Activated naive CD8-positive, alpha-beta T cell treated with anti-CD3 and anti-CD28 coated beads, Interleukin-2, amount 10 ng/mL, durations not matched to agents 7 days and 5 days (primary cell): ENCODE data around the gene PIP4K2A. TPM values are rescaled to one million over a fixed set of nuclear protein-coding genes. Genes with fewer than 3 reads are reported as not detected.
A peak's percentile ranks its signal among the peaks of the same experiment; 100 is the strongest.

ENCODE experiments used
- ATAC-seq: fragments of 150-1000 bp; cut with Tn5 transposase; one replicate; pipeline ENCODE4 v1.10.0; 2021; ENCODE audit warnings: low read depth, moderate library complexity
- POLR2A ChIA-PET: fragments of 350-600 bp; sonication (Branson Sonifier 250); formaldehyde crosslinking; loops from one replicate; lab custom pipeline; 2021; ENCODE audit warnings: antibody characterized with exemption; lab: Charles Lee
- DNase-seq: peaks from one replicate; pipeline ENCODE4 v3.0.0; 2021
- H3K27ac Mint-ChIP-seq: one replicate; pipeline ENCODE4 v1.8.0; 2022; ENCODE audit warnings: mild to moderate bottlenecking, mixed read lengths
- H3K27me3 Mint-ChIP-seq: one replicate; pipeline ENCODE4 v1.8.0; 2022; ENCODE audit warnings: mild to moderate bottlenecking, moderate library complexity, mixed read lengths
- H3K36me3 Mint-ChIP-seq: one replicate; pipeline ENCODE4 v1.8.0; 2021; ENCODE audit warnings: mild to moderate bottlenecking, mixed read lengths
- H3K4me1 Mint-ChIP-seq: one replicate; pipeline ENCODE4 v1.8.0; 2021; ENCODE audit warnings: mixed read lengths
- H3K4me3 Mint-ChIP-seq: one replicate; pipeline ENCODE4 v1.8.0; 2022; ENCODE audit warnings: mild to moderate bottlenecking, moderate library complexity, mixed read lengths
- H3K9me3 Mint-ChIP-seq: one replicate; pipeline ENCODE4 v1.8.0; 2021; ENCODE audit warnings: mixed read lengths
- total RNA-seq, 2 experiments: library from RNA; stranded (reverse); gene quantifications; one replicate each; pipeline ENCODE4 v1.2.3, GENCODE V29; 2021

Gene PIP4K2A
- total RNA-seq, 2 experiments from 2014 or later, result 179 to 199 TPM

- POLR2A ChIA-PET, result interaction anchor here (0.9 to 2.1 kb wide), 4 partner anchors 10 to 113 kb away, joined by 3 to 11 read pairs (median 8); partner anchors contain the start of gene PIP4K2A
Observed at GRCh38 chr10:22601618-22602017, 112.8 kb downstream of the PIP4K2A start.

GRCh38 chr10:22599636-22600228 is 114.6 kb downstream of the PIP4K2A start:
- Mint-ChIP-seq H3K4me3 (no peak overlapping the region), H3K27ac (peak overlapping the region; percentile 88), H3K36me3 (peaks cover 42% of the 10 kb centered on the region), H3K4me1 (peaks cover 57% of the 10 kb centered on the region), H3K27me3 (no peaks in the 10 kb centered on the region), H3K9me3 (no peaks in the 10 kb centered on the region)
- ATAC-seq (no peak), DNase-seq (no peak)
- POLR2A ChIA-PET, result interaction anchor here (1.0 kb wide), 1 partner anchor 12 kb away, joined by 3 read pairs; no protein-coding TSS in a partner anchor

More at GRCh38 chr10:22601618-22602017, 112.8 kb downstream of the PIP4K2A start:
- H3K4me3 Mint-ChIP-seq, result peak overlapping the region; percentile 52
- H3K27me3 Mint-ChIP-seq, result no peaks in the 10 kb centered on the region
- ATAC-seq, result no peak
- H3K9me3 Mint-ChIP-seq, result no peaks in the 10 kb centered on the region
- H3K4me1 Mint-ChIP-seq, result peaks cover 71% of the 10 kb centered on the region
- H3K36me3 Mint-ChIP-seq, result peaks cover 49% of the 10 kb centered on the region
- peak overlapping the region; percentile 88 for H3K27ac Mint-ChIP-seq
- no peak for DNase-seq

GRCh38 chr10:22599048-22599561 is 115.3 kb downstream of the PIP4K2A start:
- Mint-ChIP-seq H3K4me1 (peaks cover 54% of the 10 kb centered on the region), H3K9me3 (no peaks in the 10 kb centered on the region), H3K27ac (peak overlapping the region; percentile 21), H3K4me3 (no peak overlapping the region), H3K27me3 (no peaks in the 10 kb centered on the region), H3K36me3 (peaks cover 40% of the 10 kb centered on the region)
- DNase-seq (no peak), ATAC-seq (no peak)
- POLR2A ChIA-PET, result interaction anchor here (1.0 kb wide), 1 partner anchor 13 kb away, joined by 3 read pairs; no protein-coding TSS in a partner anchor

- Mint-ChIP-seq H3K4me1 (peaks cover 50% of the 10 kb centered on the region), H3K36me3 (peaks cover 36% of the 10 kb centered on the region), H3K4me3 (no peak overlapping the region), H3K27me3 (no peaks in the 10 kb centered on the region), H3K27ac (no peak overlapping the region), H3K9me3 (no peaks in the 10 kb centered on the region)
- DNase-seq (no peak), ATAC-seq (no peak)
- POLR2A ChIA-PET, result no interaction called here
Observed at GRCh38 chr10:22598478-22598877, 115.9 kb downstream of the PIP4K2A start.

- H3K9me3 Mint-ChIP-seq, result no peaks in the 10 kb centered on the region
- H3K4me1 Mint-ChIP-seq, result peaks cover 50% of the 10 kb centered on the region
- peak overlapping the region; percentile 7 for H3K4me3 Mint-ChIP-seq
- H3K36me3 Mint-ChIP-seq, result peaks cover 43% of the 10 kb centered on the region
- no peaks in the 10 kb centered on the region for H3K27me3 Mint-ChIP-seq
- POLR2A ChIA-PET, result no interaction called here
- peak; percentile 55 for ATAC-seq
- DNase-seq, result no peak
- peak overlapping the region; percentile 70 for H3K27ac Mint-ChIP-seq
Observed at GRCh38 chr10:22597138-22597537, 117.2 kb downstream of the PIP4K2A start.

- H3K27ac Mint-ChIP-seq, result no peak overlapping the region
- POLR2A ChIA-PET, result no interaction called here
Observed at GRCh38 chr10:22593636-22594198, 120.7 kb downstream of the PIP4K2A start.

GRCh38 chr10:22593026-22593425 is 121.4 kb downstream of the PIP4K2A start:
- Mint-ChIP-seq H3K27ac (peak overlapping the region; percentile 14), H3K27me3 (no peaks in the 10 kb centered on the region), H3K9me3 (no peaks in the 10 kb centered on the region), H3K4me3 (no peak overlapping the region), H3K36me3 (peaks cover 42% of the 10 kb centered on the region), H3K4me1 (peaks cover 18% of the 10 kb centered on the region)
- ATAC-seq (no peak), DNase-seq (no peak)
- POLR2A ChIA-PET, result no interaction called here

More at GRCh38 chr10:22593636-22594198, 120.7 kb downstream of the PIP4K2A start:
- peaks cover 42% of the 10 kb centered on the region for H3K36me3 Mint-ChIP-seq
- H3K4me3 Mint-ChIP-seq, result no peak overlapping the region
- DNase-seq, result no peak
- no peaks in the 10 kb centered on the region for H3K9me3 Mint-ChIP-seq
- ATAC-seq, result no peak
- peaks cover 24% of the 10 kb centered on the region for H3K4me1 Mint-ChIP-seq
- H3K27me3 Mint-ChIP-seq, result no peaks in the 10 kb centered on the region

- POLR2A ChIA-PET, result no interaction called here
- no peaks in the 10 kb centered on the region for H3K9me3 Mint-ChIP-seq
- DNase-seq (no peak), ATAC-seq (no peak)
- no peak overlapping the region for H3K27ac Mint-ChIP-seq
- no peaks in the 10 kb centered on the region for H3K27me3 Mint-ChIP-seq
- H3K4me3 Mint-ChIP-seq, result no peak overlapping the region
- H3K4me1 Mint-ChIP-seq, result peaks cover 10% of the 10 kb centered on the region
- H3K36me3 Mint-ChIP-seq, result peaks cover 30% of the 10 kb centered on the region
Observed at GRCh38 chr10:22589851-22590514, 124.4 kb downstream of the PIP4K2A start.

GRCh38 chr10:22588462-22588861 is 125.9 kb downstream of the PIP4K2A start:
- ATAC-seq (no peak), DNase-seq (no peak)
- Mint-ChIP-seq H3K36me3 (peaks cover 30% of the 10 kb centered on the region), H3K4me3 (no peak overlapping the region), H3K9me3 (no peaks in the 10 kb centered on the region), H3K27ac (no peak overlapping the region), H3K4me1 (peaks cover 12% of the 10 kb centered on the region), H3K27me3 (no peaks in the 10 kb centered on the region)
- POLR2A ChIA-PET, result no interaction called here

- no peak for DNase-seq
- POLR2A ChIA-PET, result no interaction called here
- Mint-ChIP-seq H3K4me1 (peaks cover 17% of the 10 kb centered on the region), H3K27ac (no peak overlapping the region), H3K9me3 (no peaks in the 10 kb centered on the region), H3K27me3 (no peaks in the 10 kb centered on the region), H3K36me3 (peaks cover 26% of the 10 kb centered on the region), H3K4me3 (no peak overlapping the region)
- no peak for ATAC-seq
Observed at GRCh38 chr10:22583683-22584082, 130.7 kb downstream of the PIP4K2A start.

- no peaks in the 10 kb centered on the region for H3K27me3 Mint-ChIP-seq
- H3K36me3 Mint-ChIP-seq, result peaks cover 37% of the 10 kb centered on the region
- no peaks in the 10 kb centered on the region for H3K9me3 Mint-ChIP-seq
- ATAC-seq, result no peak
- DNase-seq, result no peak
- POLR2A ChIA-PET, result interaction anchor here (0.6 kb wide), 1 partner anchor 151 kb away, joined by 3 read pairs; no protein-coding TSS in a partner anchor
- no peak overlapping the region for H3K4me3 Mint-ChIP-seq
- no peak overlapping the region for H3K27ac Mint-ChIP-seq
- H3K4me1 Mint-ChIP-seq, result peaks cover 17% of the 10 kb centered on the region
Observed at GRCh38 chr10:22581461-22581860, 132.9 kb downstream of the PIP4K2A start.

- Mint-ChIP-seq H3K4me1 (peaks cover 15% of the 10 kb centered on the region), H3K36me3 (peaks cover 34% of the 10 kb centered on the region), H3K27me3 (no peaks in the 10 kb centered on the region), H3K27ac (peak overlapping the region; percentile 18), H3K9me3 (no peaks in the 10 kb centered on the region), H3K4me3 (no peak overlapping the region)
- POLR2A ChIA-PET, result no interaction called here
- ATAC-seq (no peak), DNase-seq (no peak)
Observed at GRCh38 chr10:22580711-22581110, 133.7 kb downstream of the PIP4K2A start.

GRCh38 chr10:22579826-22580225 is 134.6 kb downstream of the PIP4K2A start:
- H3K27me3 Mint-ChIP-seq, result no peaks in the 10 kb centered on the region
- peaks cover 15% of the 10 kb centered on the region for H3K4me1 Mint-ChIP-seq
- H3K36me3 Mint-ChIP-seq, result peaks cover 37% of the 10 kb centered on the region
- no peaks in the 10 kb centered on the region for H3K9me3 Mint-ChIP-seq
- no peak for DNase-seq
- H3K27ac Mint-ChIP-seq, result no peak overlapping the region
- POLR2A ChIA-PET, result no interaction called here
- ATAC-seq, result no peak
- H3K4me3 Mint-ChIP-seq, result no peak overlapping the region
